Measurements from ENCODE around the gene AMZ2. TPM values are rescaled to one million over a fixed set of nuclear protein-coding genes. Genes with fewer than 3 reads are reported as not detected.

Gene AMZ2
- total and polyA plus RNA-seq, 4 donors, result 57.5 to 122 (median 98.8) TPM

DNA sequence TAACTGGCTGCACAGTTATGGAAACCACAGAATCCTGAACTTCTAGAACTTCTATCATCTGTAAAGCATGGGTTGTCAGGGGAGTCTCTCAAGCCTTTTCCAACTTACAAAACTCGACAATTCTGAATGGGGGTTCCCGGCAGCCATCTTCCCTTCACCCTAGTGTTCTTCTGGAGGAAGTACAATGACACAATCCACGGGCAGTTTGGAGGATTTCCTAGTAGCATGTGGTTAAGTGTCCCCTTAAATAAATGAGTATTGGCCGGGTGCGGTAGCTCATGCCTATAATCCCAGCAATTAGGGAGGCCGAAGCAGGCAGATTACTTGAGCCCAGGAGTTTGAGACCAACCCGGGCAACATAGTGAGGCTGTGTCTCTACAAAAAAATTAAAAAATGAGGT lies 41.0 kb downstream of the AMZ2 start:
- Histone ChIP-seq H3K4me3 (ENCODE audit: low read depth, low read length) (peak overlapping the region; percentile 59), H3K27me3 (ENCODE audit: control insufficient read depth, insufficient read depth, low read length) (peaks cover 12% of the 10 kb centered on the region), H3K9me3 (ENCODE audit: control insufficient read depth, insufficient read depth, low read length) (no peaks in the 10 kb centered on the region), H3K27ac (ENCODE audit: low read depth, low read length) (no peak overlapping the region), H3K36me3 (ENCODE audit: control insufficient read depth, insufficient read depth, low read length) (no peaks in the 10 kb centered on the region), H3K4me1 (ENCODE audit: control insufficient read depth, insufficient read depth, low read length) (peaks cover 19% of the 10 kb centered on the region)
- no peak for DNase-seq (ENCODE audit: low read depth in 4 of 6, low spot score in 6 of 6)
- WGBS (ENCODE audit: insufficient coverage), result 80% methylated on average over 4 of the region's 7 CpGs

DNA sequence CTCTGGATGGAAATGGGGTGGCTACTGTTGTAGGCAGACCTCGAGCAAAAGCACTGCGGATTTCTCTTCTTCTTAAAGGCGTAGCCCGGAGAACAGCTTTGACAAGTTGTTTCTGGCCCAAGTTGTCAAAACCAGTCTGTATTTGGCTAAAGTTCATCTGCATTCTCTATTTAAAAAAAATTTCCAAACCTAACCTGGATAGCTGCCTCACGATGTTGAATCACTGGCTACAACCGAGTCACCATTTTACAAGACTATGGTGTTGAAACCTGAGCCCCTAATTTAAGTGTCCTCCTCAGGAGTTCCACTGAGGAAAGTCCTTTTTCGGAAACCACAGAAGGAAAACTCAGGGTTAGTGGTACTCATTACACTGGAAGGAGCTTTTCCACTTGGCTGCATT lies 41.6 kb downstream of the AMZ2 start:
- H3K27ac ChIP-seq (ENCODE audit: low read depth, low read length), result peak overlapping the region; percentile 16
- peaks cover 26% of the 10 kb centered on the region for H3K4me1 ChIP-seq (ENCODE audit: control insufficient read depth, insufficient read depth, low read length)
- H3K4me3 ChIP-seq (ENCODE audit: low read depth, low read length), result peak overlapping the region; percentile 59
- no peak for DNase-seq (ENCODE audit: low read depth in 4 of 6, low spot score in 6 of 6)
- no peaks in the 10 kb centered on the region for H3K36me3 ChIP-seq (ENCODE audit: control insufficient read depth, insufficient read depth, low read length)
- peaks cover 12% of the 10 kb centered on the region for H3K27me3 ChIP-seq (ENCODE audit: control insufficient read depth, insufficient read depth, low read length)
- no peaks in the 10 kb centered on the region for H3K9me3 ChIP-seq (ENCODE audit: control insufficient read depth, insufficient read depth, low read length)
- 81% methylated on average over 6 of the region's 7 CpGs for WGBS (ENCODE audit: insufficient coverage)

DNA sequence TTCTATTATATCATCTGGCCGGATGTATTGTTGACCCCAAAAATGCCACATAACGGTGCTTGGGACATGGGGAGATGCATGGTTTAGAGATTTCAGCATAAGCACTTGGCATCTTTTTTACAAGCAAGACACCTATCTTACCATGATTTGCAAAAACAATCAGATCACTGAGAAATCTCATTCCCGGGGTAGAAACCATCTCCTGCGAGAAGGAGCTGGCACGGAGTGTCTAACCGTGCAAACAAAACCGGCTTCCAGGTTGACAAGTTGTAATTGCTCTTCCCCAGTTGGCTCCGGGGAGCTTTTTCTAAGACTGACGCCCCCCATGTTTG lies 42.1 kb downstream of the AMZ2 start:
- Histone ChIP-seq H3K4me3 (ENCODE audit: low read depth, low read length) (peak overlapping the region; percentile 59), H3K27ac (ENCODE audit: low read depth, low read length) (peak overlapping the region; percentile 64), H3K36me3 (ENCODE audit: control insufficient read depth, insufficient read depth, low read length) (no peaks in the 10 kb centered on the region), H3K27me3 (ENCODE audit: control insufficient read depth, insufficient read depth, low read length) (peaks cover 12% of the 10 kb centered on the region), H3K4me1 (ENCODE audit: control insufficient read depth, insufficient read depth, low read length) (peaks cover 26% of the 10 kb centered on the region), H3K9me3 (ENCODE audit: control insufficient read depth, insufficient read depth, low read length) (no peaks in the 10 kb centered on the region)
- WGBS (ENCODE audit: insufficient coverage), result 3% methylated on average over 5 of the region's 9 CpGs
- DNase-seq (ENCODE audit: low read depth in 4 of 6, low spot score in 6 of 6), result peak in 1 of 6 donors; percentile 30

DNA sequence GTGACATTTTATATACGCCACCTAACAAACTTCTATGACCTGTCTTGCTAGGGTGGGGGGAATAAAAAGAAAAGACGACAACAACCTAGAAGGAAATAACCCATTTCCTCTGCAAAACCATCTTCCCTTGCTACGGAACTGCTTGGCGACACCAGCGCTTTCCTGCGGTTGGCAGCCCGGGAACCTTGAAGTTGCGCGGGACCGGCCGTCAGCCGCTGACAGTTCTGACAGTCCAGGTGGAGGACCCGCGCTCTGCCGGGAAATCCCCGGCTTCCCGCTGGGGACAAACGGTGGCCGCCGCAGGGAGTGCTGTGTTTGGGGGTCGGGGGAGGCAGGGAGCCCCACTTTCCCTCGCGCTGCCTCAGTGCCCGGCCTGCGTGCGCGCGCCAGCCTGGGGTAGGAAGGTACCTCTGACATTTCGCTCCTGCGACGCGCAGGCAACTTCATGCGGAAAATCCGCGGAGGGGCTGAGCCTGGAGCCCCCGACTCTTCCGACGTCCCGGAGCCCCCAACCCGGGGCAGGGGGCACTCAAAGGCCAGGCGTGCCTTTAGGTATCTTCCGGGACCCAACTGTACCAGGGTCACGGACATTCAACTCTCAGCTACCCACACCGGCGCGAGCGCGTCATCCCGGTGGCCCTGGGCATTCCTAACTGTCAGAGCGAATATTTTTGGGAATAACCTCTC lies 42.6 kb downstream of the AMZ2 start:
- Histone ChIP-seq H3K9me3 (ENCODE audit: control insufficient read depth, insufficient read depth, low read length) (no peaks in the 10 kb centered on the region), H3K27ac (ENCODE audit: low read depth, low read length) (peak overlapping the region; percentile 64), H3K36me3 (ENCODE audit: control insufficient read depth, insufficient read depth, low read length) (no peaks in the 10 kb centered on the region), H3K4me1 (ENCODE audit: control insufficient read depth, insufficient read depth, low read length) (peaks cover 26% of the 10 kb centered on the region), H3K27me3 (ENCODE audit: control insufficient read depth, insufficient read depth, low read length) (peaks cover 12% of the 10 kb centered on the region), H3K4me3 (ENCODE audit: low read depth, low read length) (peak overlapping the region; percentile 59)
- WGBS (ENCODE audit: insufficient coverage), result under 1% methylated on average over 46 of the region's 50 CpGs
- peak in 2 of 6 donors; percentile 36 to 55 for DNase-seq (ENCODE audit: low read depth in 4 of 6, low spot score in 6 of 6)

DNA sequence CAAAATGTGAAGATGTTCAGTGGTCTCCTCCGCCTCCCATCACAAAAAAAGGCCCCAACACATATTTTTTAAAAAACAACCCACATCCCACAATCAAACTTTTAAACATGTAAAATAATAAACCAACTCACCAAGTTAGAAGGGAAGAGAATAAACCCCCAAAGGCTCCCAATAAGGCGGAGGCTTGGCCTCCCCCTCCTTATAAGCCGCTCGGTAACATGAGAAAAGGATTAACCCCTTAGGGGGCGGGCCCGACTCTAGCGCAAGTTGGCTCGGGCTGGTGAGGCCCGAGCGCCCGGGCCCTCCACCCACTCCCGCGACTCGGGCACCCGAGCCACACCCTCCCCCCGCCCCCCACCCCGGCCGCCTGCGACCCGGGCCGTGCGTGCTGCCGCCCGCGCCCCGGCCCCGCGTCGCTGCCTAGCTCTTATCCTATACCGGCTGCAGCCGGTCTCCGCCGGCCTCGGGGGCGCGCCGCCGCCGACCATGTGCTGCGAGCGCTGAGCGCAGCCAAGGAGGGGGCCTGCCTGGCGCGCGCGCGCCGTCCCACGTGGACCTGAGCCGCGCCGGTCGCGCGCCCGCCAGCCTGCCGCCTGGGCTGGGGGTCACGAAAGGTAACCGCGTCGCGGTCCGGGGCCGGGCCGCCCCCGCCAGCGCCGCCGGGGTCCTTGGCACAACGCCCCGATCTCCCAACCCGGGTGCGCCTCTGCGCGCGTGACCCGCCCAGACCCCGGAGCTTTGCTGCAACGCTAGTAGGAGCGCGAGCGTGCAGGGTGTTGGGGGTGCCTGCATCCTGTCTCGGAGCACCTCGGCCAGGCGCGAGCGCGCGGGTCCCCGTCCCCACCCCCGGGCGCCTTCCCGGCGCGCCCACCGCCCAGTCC lies 43.4 kb downstream of the AMZ2 start, which contains the start of the genes ARSG and SLC16A6:
TSS of gene ARSG (plus strand) at position 541 of the 881 bp plus-strand sequence. CDS start 15,999 bp downstream, outside the sequence.
TSS of gene SLC16A6 (minus strand) at position 173 of the 881 bp plus-strand sequence. CDS start 12,807 bp downstream, outside the sequence.
- DNase-seq (ENCODE audit: low read depth in 4 of 6, low spot score in 6 of 6), result peak in 5 of 6 donors; percentile 59 to 95 (median 78)
- Histone ChIP-seq H3K4me1 (ENCODE audit: control insufficient read depth, insufficient read depth, low read length) (peaks cover 26% of the 10 kb centered on the region), H3K4me3 (ENCODE audit: low read depth, low read length) (peak within 1 kb of the TSS; percentile 61), H3K27me3 (ENCODE audit: control insufficient read depth, insufficient read depth, low read length) (peaks cover 12% of the 10 kb centered on the region), H3K9me3 (ENCODE audit: control insufficient read depth, insufficient read depth, low read length) (no peaks in the 10 kb centered on the region), H3K36me3 (ENCODE audit: control insufficient read depth, insufficient read depth, low read length) (no peaks in the 10 kb centered on the region), H3K27ac (ENCODE audit: low read depth, low read length) (peak within 1 kb of the TSS; percentile 77)
- 0% methylated on average over 90 of the region's 96 CpGs for WGBS (ENCODE audit: insufficient coverage)

DNA sequence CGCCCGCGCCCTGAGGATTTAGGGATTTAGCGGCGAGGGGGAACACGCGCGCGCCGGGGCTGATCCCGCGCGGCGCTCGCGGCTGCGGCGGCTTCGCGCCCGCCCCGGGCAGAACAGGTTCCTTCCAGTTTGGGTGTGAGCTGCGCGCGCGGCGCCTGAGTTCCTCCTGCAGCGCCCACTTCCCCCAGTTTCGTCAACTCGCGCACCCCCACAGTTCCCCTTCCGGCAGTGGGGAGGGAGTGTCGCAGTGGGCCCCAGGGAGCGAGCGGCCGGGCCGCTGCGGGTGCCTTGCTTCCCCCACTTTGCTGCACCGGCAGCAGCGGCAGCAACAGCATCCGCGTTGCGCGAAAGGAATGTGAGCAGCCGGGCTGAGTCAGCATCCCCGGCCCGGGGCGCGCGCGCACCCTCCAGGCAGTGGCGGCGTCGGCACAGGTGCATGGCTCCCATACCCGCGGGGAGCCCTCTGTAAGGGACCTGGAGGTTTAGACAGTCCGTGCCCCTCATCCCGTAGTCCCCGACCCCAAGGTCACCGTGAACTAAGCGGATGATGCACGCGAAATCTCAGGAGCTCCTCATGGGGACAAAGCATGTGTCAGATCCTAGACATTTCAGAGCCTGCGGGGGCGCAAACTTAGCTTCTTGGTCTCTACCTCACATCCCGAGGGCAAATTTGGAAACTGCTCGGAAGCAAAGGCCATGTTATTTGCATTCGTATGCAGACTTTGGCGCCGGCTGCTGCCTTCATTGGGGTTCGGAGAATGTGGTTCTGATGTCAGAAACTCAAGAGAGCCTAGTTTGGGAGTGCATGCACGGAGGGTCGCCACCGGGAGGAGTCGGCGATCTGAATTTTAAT lies 44.2 kb downstream of the AMZ2 start:
- H3K9me3 ChIP-seq (ENCODE audit: control insufficient read depth, insufficient read depth, low read length), result no peaks in the 10 kb centered on the region
- H3K27ac ChIP-seq (ENCODE audit: low read depth, low read length), result peak overlapping the region; percentile 77
- peak overlapping the region; percentile 61 for H3K4me3 ChIP-seq (ENCODE audit: low read depth, low read length)
- peaks cover 26% of the 10 kb centered on the region for H3K4me1 ChIP-seq (ENCODE audit: control insufficient read depth, insufficient read depth, low read length)
- peak in 3 of 6 donors; percentile 35 to 86 (median 83) for DNase-seq (ENCODE audit: low read depth in 4 of 6, low spot score in 6 of 6)
- no peaks in the 10 kb centered on the region for H3K36me3 ChIP-seq (ENCODE audit: control insufficient read depth, insufficient read depth, low read length)
- WGBS (ENCODE audit: insufficient coverage), result under 1% methylated on average over 71 of the region's 76 CpGs
- peaks cover 12% of the 10 kb centered on the region for H3K27me3 ChIP-seq (ENCODE audit: control insufficient read depth, insufficient read depth, low read length)

DNA sequence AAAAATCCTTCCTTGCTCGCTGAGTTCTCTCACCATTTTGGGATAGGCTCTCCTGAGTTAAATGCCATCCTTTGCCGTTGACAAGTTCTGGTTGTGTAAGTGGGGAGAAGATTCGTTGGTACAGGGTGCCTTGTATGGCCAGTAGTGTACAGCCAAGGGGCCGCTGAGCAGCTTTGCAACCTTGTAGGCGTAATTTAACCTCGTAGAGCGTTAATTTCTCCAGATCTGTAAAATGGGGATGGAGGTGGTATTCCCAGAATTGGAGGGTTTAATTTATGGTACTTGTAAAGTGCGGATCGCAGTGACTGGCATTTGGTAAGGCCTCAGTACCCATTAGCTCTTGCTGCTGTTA lies 44.8 kb downstream of the AMZ2 start:
- 21% methylated on average over 9 of the region's 9 CpGs for WGBS (ENCODE audit: insufficient coverage)
- DNase-seq (ENCODE audit: low read depth in 4 of 6, low spot score in 6 of 6), result no peak
- H3K27ac ChIP-seq (ENCODE audit: low read depth, low read length), result peak overlapping the region; percentile 77
- no peaks in the 10 kb centered on the region for H3K9me3 ChIP-seq (ENCODE audit: control insufficient read depth, insufficient read depth, low read length)
- peak overlapping the region; percentile 61 for H3K4me3 ChIP-seq (ENCODE audit: low read depth, low read length)
- H3K4me1 ChIP-seq (ENCODE audit: control insufficient read depth, insufficient read depth, low read length), result peaks cover 26% of the 10 kb centered on the region
- H3K36me3 ChIP-seq (ENCODE audit: control insufficient read depth, insufficient read depth, low read length), result no peaks in the 10 kb centered on the region
- peaks cover 12% of the 10 kb centered on the region for H3K27me3 ChIP-seq (ENCODE audit: control insufficient read depth, insufficient read depth, low read length)

DNA sequence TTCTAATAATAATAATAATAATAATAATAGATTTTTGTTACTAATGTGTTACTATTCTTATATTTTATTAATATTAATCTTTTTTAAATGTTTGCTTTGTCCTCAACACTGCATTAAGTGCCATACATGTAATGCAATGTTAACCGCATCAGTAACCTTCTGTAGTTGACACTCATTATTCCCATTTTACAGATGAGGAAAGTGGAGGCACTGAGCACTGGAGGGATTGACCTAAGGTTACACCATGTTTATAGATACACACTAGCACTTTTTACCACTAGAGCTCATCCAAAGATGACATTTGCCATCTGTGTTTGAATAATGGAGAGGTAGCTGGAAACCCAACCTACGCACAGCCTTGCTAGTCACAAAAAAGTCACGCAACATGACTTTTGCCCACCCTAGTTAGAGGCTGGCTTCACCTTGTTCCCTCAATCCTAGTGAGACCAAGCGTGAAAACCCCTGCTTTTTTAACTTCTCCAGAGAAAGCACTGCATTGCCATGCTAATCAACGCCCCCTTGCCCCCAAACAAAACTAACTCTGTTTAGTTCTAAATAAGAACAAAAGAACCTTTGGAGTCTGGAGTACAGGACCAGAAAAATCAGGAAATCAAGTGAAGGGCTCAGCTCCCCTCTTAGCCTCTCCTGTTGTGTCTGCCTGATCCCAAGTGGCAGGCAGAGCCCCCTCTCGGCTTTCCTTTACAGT lies 45.8 kb downstream of the AMZ2 start:
- no peak for DNase-seq (ENCODE audit: low read depth in 4 of 6, low spot score in 6 of 6)
- H3K4me3 ChIP-seq (ENCODE audit: low read depth, low read length), result no peak overlapping the region
- H3K9me3 ChIP-seq (ENCODE audit: control insufficient read depth, insufficient read depth, low read length), result no peaks in the 10 kb centered on the region
- peaks cover 26% of the 10 kb centered on the region for H3K4me1 ChIP-seq (ENCODE audit: control insufficient read depth, insufficient read depth, low read length)
- WGBS (ENCODE audit: insufficient coverage), result 47% methylated on average over 3 of the region's 6 CpGs
- H3K27ac ChIP-seq (ENCODE audit: low read depth, low read length), result no peak overlapping the region
- H3K27me3 ChIP-seq (ENCODE audit: control insufficient read depth, insufficient read depth, low read length), result peaks cover 12% of the 10 kb centered on the region
- H3K36me3 ChIP-seq (ENCODE audit: control insufficient read depth, insufficient read depth, low read length), result no peaks in the 10 kb centered on the region

DNA sequence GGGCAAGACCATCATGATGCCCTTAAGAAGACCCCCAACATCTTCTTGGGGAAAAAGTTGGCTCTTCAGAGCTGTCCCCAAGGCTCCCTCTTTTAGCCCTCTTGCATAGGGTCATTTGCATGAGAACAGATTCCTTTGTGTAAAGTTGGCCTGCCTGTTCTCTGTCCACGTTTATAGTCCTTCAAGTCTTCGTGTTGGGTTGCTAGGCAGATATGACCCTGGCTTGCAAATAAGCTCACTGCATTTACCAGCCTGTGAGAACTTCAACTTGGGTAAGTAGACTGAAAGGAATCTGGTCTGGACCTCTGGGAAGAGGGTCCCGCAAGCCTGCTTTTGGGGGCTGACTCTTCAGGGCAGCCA lies 46.3 kb downstream of the AMZ2 start:
- WGBS (ENCODE audit: insufficient coverage), result 8% methylated on average over 2 of the region's 3 CpGs
- Histone ChIP-seq H3K4me3 (ENCODE audit: low read depth, low read length) (no peak overlapping the region), H3K27ac (ENCODE audit: low read depth, low read length) (no peak overlapping the region), H3K9me3 (ENCODE audit: control insufficient read depth, insufficient read depth, low read length) (no peaks in the 10 kb centered on the region), H3K27me3 (ENCODE audit: control insufficient read depth, insufficient read depth, low read length) (peaks cover 12% of the 10 kb centered on the region), H3K4me1 (ENCODE audit: control insufficient read depth, insufficient read depth, low read length) (peaks cover 26% of the 10 kb centered on the region), H3K36me3 (ENCODE audit: control insufficient read depth, insufficient read depth, low read length) (no peaks in the 10 kb centered on the region)
- peak in 1 of 6 donors; percentile 34 for DNase-seq (ENCODE audit: low read depth in 4 of 6, low spot score in 6 of 6)

Measured in spinal cord (tissue), 10 donors.